Measurements from ENCODE around the gene PCYT2. TPM values are rescaled to one million over a fixed set of nuclear protein-coding genes. Genes with fewer than 3 reads are reported as not detected.

The PCYT2 gene
- total and polyA plus RNA-seq, 2 donors (not counting 1 experiment from before 2014, with no cell fraction given), result 33.4 to 34.9 TPM

DNA sequence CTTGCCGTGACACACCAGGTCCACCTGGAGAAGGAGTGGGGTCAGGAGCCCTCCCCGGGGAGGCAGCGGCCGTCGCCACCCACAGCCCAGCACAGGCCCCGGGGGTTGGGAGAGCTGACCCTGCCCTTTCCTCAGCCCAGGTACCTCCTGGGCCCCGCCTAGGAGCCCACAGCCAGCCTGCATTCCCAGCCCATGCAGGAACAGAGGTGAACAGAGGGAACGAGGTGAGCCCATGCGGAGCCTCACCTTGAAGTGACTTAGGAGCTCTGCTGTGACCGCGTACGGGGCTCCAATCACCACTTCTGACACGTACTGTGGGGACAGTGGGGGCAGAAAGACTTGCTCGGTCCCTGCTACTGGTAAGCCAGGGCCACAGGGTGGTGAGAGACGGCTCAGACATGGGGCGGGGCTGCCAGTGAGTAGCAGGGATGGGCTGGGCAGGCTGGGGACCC lies 5.7 kb downstream of the PCYT2 start:
- Mint-ChIP-seq H3K4me1 (peaks cover 9% of the 10 kb centered on the region), H3K27me3 (peaks cover 7% of the 10 kb centered on the region), H3K27ac (no peak overlapping the region), H3K4me3 (no peak overlapping the region), H3K9me3 (ENCODE audit: insufficient read depth) (no peaks in the 10 kb centered on the region)
- ATAC-seq (ENCODE audit: low read depth), result no peak
- intact Hi-C loops (cut with micrococcal nuclease), result no loop called here
- TF ChIP-seq EZH2 (IDR thresholded peaks at IDR 0.05; ENCODE audit: borderline replicate concordance, insufficient read depth, low read depth, low read length, poor library complexity, severe bottlenecking), result no peak
- TF ChIP-seq, protein P1, sequence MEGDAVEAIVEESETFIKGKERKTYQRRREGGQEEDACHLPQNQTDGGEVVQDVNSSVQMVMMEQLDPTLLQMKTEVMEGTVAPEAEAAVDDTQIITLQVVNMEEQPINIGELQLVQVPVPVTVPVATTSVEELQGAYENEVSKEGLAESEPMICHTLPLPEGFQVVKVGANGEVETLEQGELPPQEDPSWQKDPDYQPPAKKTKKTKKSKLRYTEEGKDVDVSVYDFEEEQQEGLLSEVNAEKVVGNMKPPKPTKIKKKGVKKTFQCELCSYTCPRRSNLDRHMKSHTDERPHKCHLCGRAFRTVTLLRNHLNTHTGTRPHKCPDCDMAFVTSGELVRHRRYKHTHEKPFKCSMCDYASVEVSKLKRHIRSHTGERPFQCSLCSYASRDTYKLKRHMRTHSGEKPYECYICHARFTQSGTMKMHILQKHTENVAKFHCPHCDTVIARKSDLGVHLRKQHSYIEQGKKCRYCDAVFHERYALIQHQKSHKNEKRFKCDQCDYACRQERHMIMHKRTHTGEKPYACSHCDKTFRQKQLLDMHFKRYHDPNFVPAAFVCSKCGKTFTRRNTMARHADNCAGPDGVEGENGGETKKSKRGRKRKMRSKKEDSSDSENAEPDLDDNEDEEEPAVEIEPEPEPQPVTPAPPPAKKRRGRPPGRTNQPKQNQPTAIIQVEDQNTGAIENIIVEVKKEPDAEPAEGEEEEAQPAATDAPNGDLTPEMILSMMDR (IDR thresholded peaks at IDR 0.05), result no peak
- H3K36me3 ChIP-seq (replicated peaks in 1 of 2; ENCODE audit: control extremely low read depth in 1 of 2, control insufficient read depth in 1 of 2, extremely low read depth in 1 of 2, insufficient read depth in 2 of 2, low read length in 1 of 2), result peaks cover 0 to 23% of the 10 kb centered on the region in 2 experiments
- no peak overlapping the region for H2AFZ ChIP-seq (ENCODE audit: insufficient read depth, low read depth, low read length, poor library complexity, severe bottlenecking)
- H3K9ac ChIP-seq (ENCODE audit: low read length), result no peak overlapping the region
- no peak overlapping the region for H3K4me2 ChIP-seq (replicated peaks; ENCODE audit: low read depth, low read length, poor library complexity, severe bottlenecking)
- peaks cover 16% of the 10 kb centered on the region for H4K20me1 ChIP-seq (ENCODE audit: control insufficient read depth, insufficient read depth, low read length, poor library complexity, severe bottlenecking)
- H3K4me3 ChIP-seq (ENCODE audit: control extremely low read depth in 1 of 5, extremely low read depth in 1 of 5, insufficient read depth in 1 of 5, low read depth in 2 of 5, low read length in 4 of 5), result no peak overlapping the region
- H3K79me2 ChIP-seq (ENCODE audit: control insufficient read depth, insufficient read depth, low read length), result peaks cover 22% of the 10 kb centered on the region
- WGBS (ENCODE audit: insufficient coverage), result 95% methylated on average over 16 of the region's 16 CpGs
- no peak overlapping the region for H3K27ac ChIP-seq (ENCODE audit: low read length in 2 of 2)
- peaks cover 11 to 19% of the 10 kb centered on the region in 2 donors for H3K4me1 ChIP-seq (ENCODE audit: control insufficient read depth in 2 of 2, insufficient read depth in 2 of 2, low read length in 2 of 2)
- no peaks in the 10 kb centered on the region for H3K9me3 ChIP-seq (ENCODE audit: control extremely low read depth in 1 of 3, control insufficient read depth in 2 of 3, insufficient read depth in 1 of 3, low read length in 2 of 3)
- no peak for DNase-seq
- CTCF ChIA-PET, result no interaction called here
- POLR2A ChIA-PET, result no interaction called here
- H3K27me3 ChIP-seq (replicated peaks in 1 of 4; ENCODE audit: control extremely low read depth in 1 of 4, control insufficient read depth in 3 of 4, insufficient read depth in 4 of 4, low read length in 3 of 4), result peaks cover 0 to 20% (median 7%) of the 10 kb centered on the region in 4 experiments

DNA sequence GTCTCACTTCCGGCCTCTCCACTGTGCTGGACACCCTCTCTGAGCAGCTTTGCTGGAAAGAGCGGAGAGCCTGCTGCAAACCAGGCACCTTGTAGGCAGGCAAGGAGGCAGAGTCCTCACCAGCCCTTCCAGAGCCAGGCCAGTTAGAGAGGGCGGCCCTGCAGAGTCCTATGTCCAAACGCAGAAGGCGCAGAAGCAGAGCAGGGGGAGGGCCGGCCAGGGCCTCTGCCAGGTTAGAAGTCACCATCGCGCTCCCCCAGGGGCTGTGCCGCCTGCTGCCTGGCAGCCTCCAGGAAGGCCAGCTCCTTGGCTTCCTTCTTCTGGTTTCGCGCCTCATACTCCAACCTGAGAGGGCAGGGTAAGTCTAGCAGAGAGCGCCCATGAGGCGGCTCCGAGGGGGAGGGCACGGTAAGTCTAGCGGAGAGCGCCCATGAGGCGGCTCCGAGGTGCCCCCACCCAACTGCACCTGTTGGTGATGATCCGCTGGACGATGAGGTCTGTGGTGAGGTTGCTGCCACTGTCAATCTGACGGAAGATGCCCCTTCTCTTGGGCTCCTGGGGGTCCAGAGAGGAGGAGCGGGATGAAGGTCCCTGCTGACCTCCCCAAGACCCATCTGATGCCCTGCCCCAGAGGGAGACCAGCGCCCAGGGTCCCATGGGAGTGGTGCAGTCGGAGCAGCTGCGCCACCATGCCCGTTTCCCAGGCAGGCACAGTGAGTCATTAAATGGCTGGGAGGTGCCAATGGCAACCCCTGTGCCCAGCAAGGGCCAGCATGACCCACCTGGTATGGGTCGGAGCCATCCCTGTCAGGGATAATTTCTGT lies 6.4 kb downstream of the PCYT2 start:
- ATAC-seq (ENCODE audit: low read depth), result no peak
- Histone ChIP-seq H2AFZ (ENCODE audit: insufficient read depth, low read depth, low read length, poor library complexity, severe bottlenecking) (no peak overlapping the region), H3K9me3 (ENCODE audit: control extremely low read depth in 1 of 3, control insufficient read depth in 2 of 3, insufficient read depth in 1 of 3, low read length in 2 of 3) (no peaks in the 10 kb centered on the region), H3K4me2 (replicated peaks; ENCODE audit: low read depth, low read length, poor library complexity, severe bottlenecking) (no peak overlapping the region), H4K20me1 (ENCODE audit: control insufficient read depth, insufficient read depth, low read length, poor library complexity, severe bottlenecking) (peaks cover 10% of the 10 kb centered on the region), H3K4me3 (ENCODE audit: control extremely low read depth in 1 of 5, extremely low read depth in 1 of 5, insufficient read depth in 1 of 5, low read depth in 2 of 5, low read length in 4 of 5) (no peak overlapping the region), H3K9ac (ENCODE audit: low read length) (no peak overlapping the region), H3K36me3 (replicated peaks in 1 of 2; ENCODE audit: control extremely low read depth in 1 of 2, control insufficient read depth in 1 of 2, extremely low read depth in 1 of 2, insufficient read depth in 2 of 2, low read length in 1 of 2) (peaks cover 0 to 29% of the 10 kb centered on the region in 2 experiments), H3K79me2 (ENCODE audit: control insufficient read depth, insufficient read depth, low read length) (peaks cover 15% of the 10 kb centered on the region), H3K27me3 (replicated peaks in 1 of 4; ENCODE audit: control extremely low read depth in 1 of 4, control insufficient read depth in 3 of 4, insufficient read depth in 4 of 4, low read length in 3 of 4) (peaks cover 0 to 20% (median 7%) of the 10 kb centered on the region in 4 experiments), H3K27ac (ENCODE audit: low read length in 2 of 2) (no peak overlapping the region), H3K4me1 (ENCODE audit: control insufficient read depth in 2 of 2, insufficient read depth in 2 of 2, low read length in 2 of 2) (peaks cover 6 to 15% of the 10 kb centered on the region in 2 donors)
- no peak overlapping the region for H3K27ac Mint-ChIP-seq
- H3K4me3 Mint-ChIP-seq, result no peak overlapping the region
- no peak for DNase-seq
- peaks cover 7% of the 10 kb centered on the region for H3K27me3 Mint-ChIP-seq
- 95% methylated on average over 27 of the region's 28 CpGs for WGBS (ENCODE audit: insufficient coverage)
- POLR2A ChIA-PET, result no interaction called here
- no peaks in the 10 kb centered on the region for H3K9me3 Mint-ChIP-seq (ENCODE audit: insufficient read depth)
- H3K4me1 Mint-ChIP-seq, result peaks cover 5% of the 10 kb centered on the region
- intact Hi-C loops (cut with micrococcal nuclease), result no loop called here
- TF ChIP-seq, protein P1 (IDR thresholded peaks at IDR 0.05), result no peak
- no peak for TF ChIP-seq EZH2 (IDR thresholded peaks at IDR 0.05; ENCODE audit: borderline replicate concordance, insufficient read depth, low read depth, low read length, poor library complexity, severe bottlenecking)
- CTCF ChIA-PET, result no interaction called here
